Measurements from ENCODE around the gene NANOS1. TPM values are rescaled to one million over a fixed set of nuclear protein-coding genes. Genes with fewer than 3 reads are reported as not detected.

The NANOS1 gene
- total and polyA plus RNA-seq, 2 experiments from 2014 or later: 3.8 to 6.2 TPM

GRCh38 chr10:118993214-118993613, 36.3 kb upstream of the NANOS1 start:
- 96% methylated on average over 3 of the region's 3 CpGs for WGBS (ENCODE audit: low lambda C conversion rate, missing lambda C conversion rate)
- DNase-seq (ENCODE audit: low spot score): no peak

GRCh38 chr10:118994321-118994720, 35.2 kb upstream of the NANOS1 start:
- H3K36me3 ChIP-seq (replicated peaks; ENCODE audit: insufficient read depth, low read depth): no peaks in the 10 kb centered on the region
- no peaks in the 10 kb centered on the region for H3K9me3 ChIP-seq (ENCODE audit: low read depth)
- TF ChIP-seq EZH2 (IDR thresholded peaks at IDR 0.05; ENCODE audit: borderline replicate concordance): no peak
- no peak for TF ChIP-seq EZH2phosphoT487 (IDR thresholded peaks at IDR 0.05; ENCODE audit: low read depth, severe bottlenecking, unreplicated experiment)
- no peak for TF ChIP-seq CTCF (IDR thresholded peaks at IDR 0.05; ENCODE audit: poor library complexity)
- no peaks in the 10 kb centered on the region for H4K20me1 ChIP-seq (ENCODE audit: insufficient read depth, poor library complexity, severe bottlenecking)
- no peak overlapping the region for H3K4me3 ChIP-seq
- no peaks in the 10 kb centered on the region for H3K4me1 ChIP-seq (ENCODE audit: insufficient read depth)
- peaks cover 4% of the 10 kb centered on the region for H3K27me3 ChIP-seq
- H3K27ac ChIP-seq: no peak overlapping the region
- no peaks in the 10 kb centered on the region for H3K79me2 ChIP-seq
- WGBS (ENCODE audit: low lambda C conversion rate, missing lambda C conversion rate): 83% methylated on average over 2 of the region's 2 CpGs
- no peak overlapping the region for H2AFZ ChIP-seq
- DNase-seq (ENCODE audit: low spot score): no peak
- no peaks in the 10 kb centered on the region for H3K9me2 ChIP-seq (replicated peaks; ENCODE audit: insufficient read depth)
- H3K4me2 ChIP-seq: no peak overlapping the region

More at GRCh38 chr10:118993214-118993613, 36.3 kb upstream of the NANOS1 start:
- H2AFZ ChIP-seq: no peak overlapping the region
- TF ChIP-seq CTCF (IDR thresholded peaks at IDR 0.05; ENCODE audit: poor library complexity) (no peak), EZH2 (IDR thresholded peaks at IDR 0.05; ENCODE audit: borderline replicate concordance) (no peak), EZH2phosphoT487 (IDR thresholded peaks at IDR 0.05; ENCODE audit: low read depth, severe bottlenecking, unreplicated experiment) (no peak)
- no peaks in the 10 kb centered on the region for H3K9me3 ChIP-seq (ENCODE audit: low read depth)
- H3K9me2 ChIP-seq (replicated peaks; ENCODE audit: insufficient read depth): no peaks in the 10 kb centered on the region
- H4K20me1 ChIP-seq (ENCODE audit: insufficient read depth, poor library complexity, severe bottlenecking): no peaks in the 10 kb centered on the region
- no peaks in the 10 kb centered on the region for H3K4me1 ChIP-seq (ENCODE audit: insufficient read depth)
- peaks cover 4% of the 10 kb centered on the region for H3K27me3 ChIP-seq
- H3K36me3 ChIP-seq (replicated peaks; ENCODE audit: insufficient read depth, low read depth): no peaks in the 10 kb centered on the region
- H3K4me3 ChIP-seq: no peak overlapping the region
- no peak overlapping the region for H3K27ac ChIP-seq
- H3K79me2 ChIP-seq: no peaks in the 10 kb centered on the region
- no peak overlapping the region for H3K4me2 ChIP-seq

GRCh38 chr10:118995739-118996138, 33.8 kb upstream of the NANOS1 start:
- H3K4me2 ChIP-seq: no peak overlapping the region
- H3K79me2 ChIP-seq: no peaks in the 10 kb centered on the region
- no peak for DNase-seq (ENCODE audit: low spot score)
- H3K4me3 ChIP-seq: no peak overlapping the region
- peaks cover 2% of the 10 kb centered on the region for H3K4me1 ChIP-seq (ENCODE audit: insufficient read depth)
- TF ChIP-seq EZH2 (IDR thresholded peaks at IDR 0.05; ENCODE audit: borderline replicate concordance) (no peak), CTCF (IDR thresholded peaks at IDR 0.05; ENCODE audit: poor library complexity) (no peak), EZH2phosphoT487 (IDR thresholded peaks at IDR 0.05; ENCODE audit: low read depth, severe bottlenecking, unreplicated experiment) (no peak)
- H3K27me3 ChIP-seq: peaks cover 4% of the 10 kb centered on the region
- H3K9me3 ChIP-seq (ENCODE audit: low read depth): no peaks in the 10 kb centered on the region
- no peaks in the 10 kb centered on the region for H4K20me1 ChIP-seq (ENCODE audit: insufficient read depth, poor library complexity, severe bottlenecking)
- 89% methylated on average over 10 of the region's 10 CpGs for WGBS (ENCODE audit: low lambda C conversion rate, missing lambda C conversion rate)
- H3K9me2 ChIP-seq (replicated peaks; ENCODE audit: insufficient read depth): no peaks in the 10 kb centered on the region
- no peak overlapping the region for H2AFZ ChIP-seq
- H3K36me3 ChIP-seq (replicated peaks; ENCODE audit: insufficient read depth, low read depth): no peaks in the 10 kb centered on the region
- H3K27ac ChIP-seq: no peak overlapping the region

- no peak for TF ChIP-seq CTCF (IDR thresholded peaks at IDR 0.05; ENCODE audit: poor library complexity)
- no peak for TF ChIP-seq EZH2 (IDR thresholded peaks at IDR 0.05; ENCODE audit: borderline replicate concordance)
- TF ChIP-seq EZH2phosphoT487 (IDR thresholded peaks at IDR 0.05; ENCODE audit: low read depth, severe bottlenecking, unreplicated experiment): no peak
- peaks cover 3% of the 10 kb centered on the region for H3K4me1 ChIP-seq (ENCODE audit: insufficient read depth)
- H3K9me3 ChIP-seq (ENCODE audit: low read depth): no peaks in the 10 kb centered on the region
- H3K4me3 ChIP-seq: no peak overlapping the region
- no peak overlapping the region for H3K4me2 ChIP-seq
- H3K79me2 ChIP-seq: no peaks in the 10 kb centered on the region
- DNase-seq (ENCODE audit: low spot score): no peak
- no peak overlapping the region for H2AFZ ChIP-seq
- no peaks in the 10 kb centered on the region for H3K36me3 ChIP-seq (replicated peaks; ENCODE audit: insufficient read depth, low read depth)
- no peaks in the 10 kb centered on the region for H3K9me2 ChIP-seq (replicated peaks; ENCODE audit: insufficient read depth)
- peaks cover under 1% of the 10 kb centered on the region for H3K27me3 ChIP-seq
- H3K27ac ChIP-seq: no peak overlapping the region
- no peaks in the 10 kb centered on the region for H4K20me1 ChIP-seq (ENCODE audit: insufficient read depth, poor library complexity, severe bottlenecking)
- WGBS (ENCODE audit: low lambda C conversion rate, missing lambda C conversion rate): 97% methylated on average over 2 of the region's 2 CpGs
These were observed 32.1 kb upstream of the NANOS1 start for GRCh38 chr10:118997379-118997778.
